ENCODE data around the gene LTO1.

Gene LTO1

DNA sequence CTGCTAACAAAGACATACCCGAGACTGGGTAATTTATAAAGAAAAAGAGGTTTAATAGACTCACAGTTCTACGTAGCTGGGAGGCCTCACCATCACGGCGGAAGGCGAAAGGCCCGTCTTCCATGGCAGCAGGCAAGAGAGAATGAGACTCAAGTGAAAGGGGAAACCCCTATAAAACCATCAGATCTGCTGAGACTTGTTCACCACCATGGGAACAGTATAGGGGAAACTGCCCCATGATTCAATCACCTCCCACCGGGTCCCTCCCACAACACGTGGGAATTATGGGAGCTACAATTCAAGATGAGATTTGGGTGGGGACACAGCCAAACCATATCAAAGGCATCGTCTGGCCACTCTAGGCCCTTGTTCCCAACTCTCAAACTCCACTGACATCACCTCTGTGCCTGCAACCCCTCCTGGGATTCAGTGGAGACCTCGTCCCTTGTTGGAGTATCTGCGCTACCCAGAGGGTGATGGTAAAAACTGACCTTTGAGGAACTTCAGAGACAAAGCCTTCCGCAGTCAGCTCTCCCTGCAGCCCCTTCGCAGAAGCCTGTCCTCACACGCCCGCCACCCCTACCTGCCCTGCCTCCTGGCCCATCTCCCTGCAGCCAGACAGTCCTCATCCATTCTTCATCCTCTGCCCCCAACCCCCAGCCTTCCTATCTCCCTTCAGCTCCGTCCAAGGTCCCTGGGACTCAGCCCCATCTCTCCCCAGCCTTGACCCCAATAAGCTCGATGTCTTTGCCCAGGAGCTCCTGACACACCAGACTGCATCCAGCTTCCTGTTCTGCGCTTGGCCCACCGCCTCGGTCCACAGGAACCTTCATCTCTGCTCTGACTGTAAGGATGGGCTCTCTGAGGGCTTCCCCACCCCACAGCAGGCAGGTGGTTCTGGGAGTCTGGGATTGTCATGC is 18.4 kb downstream of the LTO1 start:
- no peak for DNase-seq

DNA sequence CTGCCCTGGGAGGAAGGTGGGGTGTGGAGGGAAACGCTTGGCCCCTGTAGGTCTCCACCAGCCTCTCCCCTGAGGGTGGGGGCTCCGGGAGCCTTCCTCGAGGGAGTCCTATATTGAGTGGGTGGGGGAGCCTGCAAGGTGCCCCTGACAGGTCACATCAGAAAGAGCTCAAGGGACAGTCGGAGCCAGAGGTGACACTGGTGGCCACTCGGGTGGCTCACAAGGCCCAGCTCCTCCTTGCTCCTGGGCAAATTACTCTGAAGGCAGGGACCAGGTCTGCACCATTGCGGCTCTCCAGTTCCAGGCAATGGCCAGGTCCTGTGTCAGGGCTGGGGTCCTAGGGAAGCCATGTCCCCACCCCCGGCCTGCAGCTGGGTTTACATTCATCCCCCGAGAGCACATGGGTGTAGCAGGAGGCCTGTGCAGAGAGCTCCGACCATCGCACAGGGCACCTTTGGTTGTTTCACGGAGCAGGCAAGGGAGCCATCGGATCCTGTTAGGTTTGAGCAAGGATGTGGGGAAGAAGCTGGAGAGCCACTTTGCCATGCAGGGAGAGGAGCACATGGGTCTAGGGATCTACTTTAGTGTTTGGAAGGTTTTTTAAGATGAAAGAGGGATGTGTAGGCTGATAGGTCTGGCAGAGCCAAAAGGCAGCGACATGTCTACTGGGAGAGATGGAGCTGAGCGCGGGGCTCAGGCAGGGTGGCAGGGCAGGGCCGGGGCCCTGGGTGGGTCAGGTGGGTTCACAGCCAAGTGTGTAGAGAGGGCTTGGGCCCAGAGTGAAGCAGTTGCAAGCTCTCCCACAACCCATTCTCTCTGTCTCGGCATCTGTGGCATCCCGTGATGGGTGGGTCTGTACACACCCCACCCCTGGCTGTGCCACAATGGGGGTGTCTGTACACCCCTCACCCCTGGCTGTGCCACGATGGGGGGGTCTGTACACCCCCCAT is 19.4 kb downstream of the LTO1 start:
- no peak for DNase-seq

DNA sequence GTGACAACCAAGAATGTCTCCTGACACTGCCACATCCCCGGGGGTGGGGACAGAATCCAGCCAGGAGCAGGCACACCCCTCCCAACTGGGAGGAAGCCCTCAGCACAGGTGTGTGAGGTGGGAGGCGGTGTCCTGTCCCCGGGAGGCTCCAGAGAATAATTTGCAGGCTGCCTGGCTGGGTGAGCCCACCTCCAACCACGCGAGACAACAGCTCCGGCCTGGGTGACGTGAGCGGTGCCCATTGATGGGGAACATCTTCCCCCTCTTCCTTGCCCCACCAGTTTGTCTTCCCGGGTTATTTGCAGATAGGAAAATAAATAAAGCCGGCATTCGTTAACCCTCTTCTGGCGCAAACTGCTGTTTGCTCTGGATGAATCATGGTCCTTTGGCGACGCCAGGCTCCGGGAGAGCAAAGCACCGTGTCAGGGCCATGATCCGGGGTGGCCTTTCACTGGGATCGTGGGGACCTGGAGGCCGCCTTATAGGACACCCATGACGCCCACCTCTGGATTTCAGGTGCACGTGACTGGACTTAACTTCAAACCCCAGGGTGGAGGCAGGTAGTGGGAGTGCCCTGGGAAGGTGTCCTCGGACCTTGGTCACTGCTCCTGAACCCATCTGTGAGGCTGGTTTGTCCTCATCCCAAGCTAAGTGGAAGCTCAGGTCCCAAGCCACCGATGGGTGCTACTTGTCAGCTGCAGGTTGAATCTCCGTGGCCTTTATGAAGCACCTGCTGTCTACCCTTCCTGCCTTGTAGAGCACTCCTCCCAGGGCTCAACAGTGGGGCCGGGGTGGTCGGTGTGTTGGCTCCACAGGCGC is 20.3 kb downstream of the LTO1 start:
- DNase-seq, result no peak

DNA sequence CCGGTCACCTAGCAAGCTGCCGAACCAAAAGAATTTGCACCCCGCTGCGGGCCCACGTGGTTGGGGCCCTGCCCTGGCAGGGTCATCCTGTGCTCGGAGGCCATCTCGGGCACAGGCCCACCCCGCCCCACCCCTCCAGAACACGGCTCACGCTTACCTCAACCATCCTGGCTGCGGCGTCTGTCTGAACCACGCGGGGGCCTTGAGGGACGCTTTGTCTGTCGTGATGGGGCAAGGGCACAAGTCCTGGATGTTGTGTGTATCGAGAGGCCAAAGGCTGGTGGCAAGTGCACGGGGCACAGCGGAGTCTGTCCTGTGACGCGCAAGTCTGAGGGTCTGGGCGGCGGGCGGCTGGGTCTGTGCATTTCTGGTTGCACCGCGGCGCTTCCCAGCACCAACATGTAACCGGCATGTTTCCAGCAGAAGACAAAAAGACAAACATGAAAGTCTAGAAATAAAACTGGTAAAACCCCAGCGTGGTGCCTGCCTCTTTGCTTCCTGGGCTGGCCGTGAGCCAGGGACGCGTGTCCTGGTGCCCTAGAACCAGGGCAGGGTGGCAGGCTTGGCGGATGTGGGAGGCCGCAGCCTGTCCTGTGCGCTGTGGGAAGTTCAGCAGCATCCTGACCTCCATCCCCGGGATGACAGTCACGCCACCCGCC is 21.0 kb downstream of the LTO1 start:
- DNase-seq, result no peak

DNA sequence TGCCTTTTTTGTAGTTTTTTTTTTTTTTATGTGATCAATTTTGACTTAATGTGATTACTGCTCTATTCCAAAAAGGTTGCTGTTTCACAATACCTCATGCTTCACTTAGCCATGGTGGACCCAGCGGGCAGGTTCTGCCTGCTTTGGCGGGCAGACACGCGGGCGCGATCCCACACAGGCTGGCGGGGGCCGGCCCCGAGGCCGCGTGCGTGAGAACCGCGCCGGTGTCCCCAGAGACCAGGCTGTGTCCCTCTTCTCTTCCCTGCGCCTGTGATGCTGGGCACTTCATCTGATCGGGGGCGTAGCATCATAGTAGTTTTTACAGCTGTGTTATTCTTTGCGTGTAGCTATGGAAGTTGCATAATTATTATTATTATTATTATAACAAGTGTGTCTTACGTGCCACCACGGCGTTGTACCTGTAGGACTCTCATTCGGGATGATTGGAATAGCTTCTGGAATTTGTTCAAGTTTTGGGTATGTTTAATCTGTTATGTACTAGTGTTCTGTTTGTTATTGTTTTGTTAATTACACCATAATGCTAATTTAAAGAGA is 21.7 kb downstream of the LTO1 start:
- no peak for DNase-seq

DNA sequence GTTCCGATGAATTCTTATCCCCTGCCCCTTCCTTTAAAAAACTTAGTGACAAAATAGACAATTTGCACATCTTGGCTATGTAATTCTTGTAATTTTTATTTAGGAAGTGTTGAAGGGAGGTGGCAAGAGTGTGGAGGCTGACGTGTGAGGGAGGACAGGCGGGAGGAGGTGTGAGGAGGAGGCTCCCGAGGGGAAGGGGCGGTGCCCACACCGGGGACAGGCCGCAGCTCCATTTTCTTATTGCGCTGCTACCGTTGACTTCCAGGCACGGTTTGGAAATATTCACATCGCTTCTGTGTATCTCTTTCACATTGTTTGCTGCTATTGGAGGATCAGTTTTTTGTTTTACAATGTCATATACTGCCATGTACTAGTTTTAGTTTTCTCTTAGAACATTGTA is 22.2 kb downstream of the LTO1 start:
- no peak for DNase-seq

DNA sequence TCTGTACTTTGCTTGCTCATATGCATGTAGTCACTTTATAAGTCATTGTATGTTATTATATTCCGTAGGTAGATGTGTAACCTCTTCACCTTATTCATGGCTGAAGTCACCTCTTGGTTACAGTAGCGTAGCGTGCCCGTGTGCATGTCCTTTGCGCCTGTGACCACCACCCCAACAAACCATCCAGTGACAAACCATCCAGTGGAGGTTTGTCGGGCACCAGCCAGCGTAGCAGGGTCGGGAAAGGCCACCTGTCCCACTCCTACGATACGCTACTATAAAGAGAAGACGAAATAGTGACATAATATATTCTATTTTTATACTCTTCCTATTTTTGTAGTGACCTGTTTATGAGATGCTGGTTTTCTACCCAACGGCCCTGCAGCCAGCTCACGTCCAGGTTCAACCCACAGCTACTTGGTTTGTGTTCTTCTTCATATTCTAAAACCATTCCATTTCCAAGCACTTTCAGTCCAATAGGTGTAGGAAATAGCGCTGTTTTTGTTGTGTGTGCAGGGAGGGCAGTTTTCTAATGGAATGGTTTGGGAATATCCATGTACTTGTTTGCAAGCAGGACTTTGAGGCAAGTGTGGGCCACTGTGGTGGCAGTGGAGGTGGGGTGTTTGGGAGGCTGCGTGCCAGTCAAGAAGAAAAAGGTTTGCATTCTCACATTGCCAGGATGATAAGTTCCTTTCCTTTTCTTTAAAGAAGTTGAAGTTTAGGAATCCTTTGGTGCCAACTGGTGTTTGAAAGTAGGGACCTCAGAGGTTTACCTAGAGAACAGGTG is 23.1 kb downstream of the LTO1 start:
- no peak for DNase-seq

DNA sequence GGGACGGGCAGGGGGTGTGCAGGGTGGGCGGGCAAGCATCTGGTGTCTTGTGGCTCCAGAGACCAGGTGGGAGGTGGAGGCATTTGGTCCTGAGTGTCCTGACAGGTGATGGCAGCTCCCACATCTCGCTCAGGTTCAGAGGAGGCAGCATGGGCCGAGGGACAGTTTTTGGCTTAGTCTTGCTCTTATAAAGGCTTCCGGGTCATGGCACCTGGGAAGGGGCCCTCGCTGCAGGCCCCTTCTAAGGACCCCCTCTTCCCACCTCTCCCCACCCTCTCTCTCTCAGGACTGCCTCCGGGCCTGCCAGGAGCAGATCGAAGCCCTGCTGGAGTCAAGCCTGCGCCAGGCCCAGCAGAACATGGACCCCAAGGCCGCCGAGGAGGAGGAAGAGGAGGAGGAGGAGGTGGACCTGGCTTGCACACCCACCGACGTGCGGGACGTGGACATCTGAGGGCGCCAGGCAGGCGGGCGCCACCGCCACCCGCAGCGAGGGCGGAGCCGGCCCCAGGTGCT is 24.3 kb downstream of the LTO1 start:
- no peak for DNase-seq

DNA sequence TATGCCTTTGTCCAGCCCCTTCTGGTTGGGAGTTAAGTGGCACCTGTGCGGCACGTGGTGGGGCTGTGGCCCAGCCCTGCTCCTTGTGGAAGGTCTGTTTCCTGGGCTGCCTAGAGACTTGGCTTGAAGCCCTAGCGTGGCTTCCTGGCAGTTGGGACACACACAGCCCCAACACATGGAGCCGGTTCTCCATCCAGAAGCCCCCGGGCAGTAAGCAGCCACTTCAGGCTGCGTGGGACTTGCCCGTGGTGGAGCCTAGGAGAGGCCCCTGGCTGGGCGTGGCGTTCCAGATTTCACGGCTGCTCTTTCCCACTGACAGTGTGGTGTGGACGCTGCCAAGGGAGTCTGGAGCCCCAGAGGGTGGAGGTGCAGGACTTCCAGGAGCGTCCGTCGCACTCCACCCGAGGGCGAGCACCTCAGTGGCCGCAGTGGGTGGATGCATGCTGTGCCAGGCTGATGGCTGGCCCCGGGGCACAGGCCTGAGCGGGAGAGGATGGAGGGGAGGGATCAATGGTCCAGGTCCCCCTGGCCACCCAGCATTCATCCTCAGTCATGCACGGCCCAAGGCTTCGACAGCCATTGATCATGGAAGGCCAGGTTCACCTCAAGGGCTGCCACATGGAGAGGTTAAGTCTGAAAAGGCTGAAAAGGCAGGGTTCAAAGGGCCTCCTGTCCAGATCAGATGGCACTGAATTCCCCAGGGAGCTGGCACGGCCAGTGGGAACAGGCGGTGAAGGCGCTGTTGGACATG is 24.9 kb downstream of the LTO1 start:
- no peak for DNase-seq

DNA sequence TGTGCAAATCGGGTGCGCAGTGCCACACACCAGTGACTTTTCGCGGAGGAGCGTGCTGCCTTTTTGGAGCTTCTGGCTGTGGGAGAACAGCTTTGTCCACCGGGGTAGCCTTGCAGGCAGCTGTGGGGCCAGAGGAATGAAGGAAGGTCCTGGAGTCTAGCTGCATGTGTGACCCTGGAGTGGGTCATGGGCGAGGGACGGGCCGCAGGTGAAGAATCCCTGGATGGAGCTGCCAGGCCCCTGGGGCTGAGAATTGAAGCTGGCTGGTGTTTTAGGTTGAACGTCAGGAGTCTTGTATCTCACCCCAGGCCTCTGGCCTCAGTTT is 25.6 kb downstream of the LTO1 start:
- no peak for DNase-seq

DNA sequence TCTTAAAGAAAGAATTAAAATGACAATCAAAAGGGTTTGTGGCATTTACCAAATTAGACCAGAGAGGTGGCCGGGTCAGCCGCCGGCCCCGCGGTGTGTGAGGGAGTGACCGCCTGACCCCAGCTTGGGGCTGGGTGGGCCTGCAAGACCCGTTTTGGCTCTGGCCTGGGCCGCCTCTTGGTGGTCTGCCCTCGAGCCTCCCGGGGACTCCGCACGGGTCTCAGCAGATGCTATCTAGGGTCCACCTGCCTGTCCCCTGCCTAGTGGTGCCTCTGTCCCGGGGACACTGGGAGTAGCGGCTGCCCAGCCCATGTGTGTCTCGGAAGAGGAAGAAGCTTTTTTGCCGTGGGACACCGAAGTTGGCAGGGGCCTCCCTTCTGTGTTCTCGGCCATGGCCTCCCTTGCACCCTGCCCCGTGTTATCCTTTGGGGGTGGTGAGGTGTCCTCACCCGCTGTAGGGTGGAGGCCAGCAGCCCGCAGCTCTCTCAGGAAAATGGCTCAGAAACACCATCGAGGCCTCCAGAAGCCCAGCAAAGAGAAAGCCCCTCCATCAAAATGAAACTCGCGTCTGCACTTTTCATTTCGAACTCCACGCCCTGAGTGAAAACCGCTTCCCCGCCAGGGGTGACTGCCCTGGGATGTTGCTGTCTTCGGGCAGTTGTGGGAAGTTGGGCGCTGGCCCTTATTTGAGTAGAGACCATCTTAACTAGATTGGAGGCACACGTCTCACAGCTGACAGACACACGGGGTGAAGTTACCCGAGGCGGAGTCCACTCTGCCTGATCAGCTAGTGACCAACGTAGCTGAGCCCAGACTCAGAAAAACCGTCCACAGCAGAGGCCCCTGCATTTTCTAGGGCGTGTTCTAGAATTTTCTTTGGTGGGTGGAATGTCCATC is 26.2 kb downstream of the LTO1 start:
- no peak for DNase-seq

DNA sequence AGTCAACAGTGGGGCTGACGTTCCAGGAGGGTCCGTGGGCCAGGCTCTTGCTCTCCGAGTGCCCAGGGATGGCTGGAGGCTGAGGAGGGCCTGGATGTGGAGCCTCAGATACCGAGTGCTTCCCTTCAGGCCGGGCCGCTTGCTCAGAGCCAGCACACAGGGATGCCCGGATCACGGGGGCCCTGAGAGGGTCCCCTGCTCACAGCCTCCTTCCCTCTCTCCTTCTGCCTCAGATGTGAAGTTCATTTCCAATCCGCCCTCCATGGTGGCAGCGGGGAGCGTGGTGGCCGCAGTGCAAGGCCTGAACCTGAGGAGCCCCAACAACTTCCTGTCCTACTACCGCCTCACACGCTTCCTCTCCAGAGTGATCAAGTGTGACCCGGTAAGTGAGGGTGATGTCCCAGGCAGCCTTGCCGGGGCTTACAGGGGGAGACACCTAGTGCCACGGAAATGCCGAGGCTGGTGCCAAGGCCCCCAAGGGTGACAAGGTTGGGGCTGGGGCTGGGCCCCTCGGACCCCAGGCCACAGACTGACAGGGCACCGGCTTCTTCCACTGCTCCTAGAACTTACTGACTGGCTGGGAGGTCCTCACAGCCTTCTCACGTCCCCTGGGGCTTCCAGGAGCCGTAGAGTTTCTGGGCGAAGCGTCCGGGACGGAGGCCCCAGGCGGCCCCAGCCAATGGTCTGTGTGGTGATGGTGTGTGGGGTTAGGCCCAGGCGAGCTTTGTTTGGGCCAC is 27.2 kb downstream of the LTO1 start:
- DNase-seq, result no peak

DNA sequence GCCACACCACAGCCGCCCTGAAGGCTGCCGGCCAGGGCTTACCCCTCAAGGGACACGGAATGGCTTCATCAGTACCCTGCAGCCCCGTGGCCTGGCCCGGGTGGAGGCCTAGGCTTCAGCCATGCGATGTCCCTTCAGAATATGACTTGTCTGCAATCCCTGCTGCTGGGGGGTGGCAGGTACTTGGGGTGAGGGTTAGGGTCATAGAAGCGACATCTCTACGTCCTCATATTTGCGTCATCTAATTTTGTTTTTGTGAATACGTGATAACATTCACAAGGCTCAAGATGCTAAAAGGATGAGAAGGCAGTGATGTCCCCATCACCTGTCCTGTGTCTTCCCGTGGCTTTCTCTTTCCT is 27.8 kb downstream of the LTO1 start:
- no peak for DNase-seq

DNA sequence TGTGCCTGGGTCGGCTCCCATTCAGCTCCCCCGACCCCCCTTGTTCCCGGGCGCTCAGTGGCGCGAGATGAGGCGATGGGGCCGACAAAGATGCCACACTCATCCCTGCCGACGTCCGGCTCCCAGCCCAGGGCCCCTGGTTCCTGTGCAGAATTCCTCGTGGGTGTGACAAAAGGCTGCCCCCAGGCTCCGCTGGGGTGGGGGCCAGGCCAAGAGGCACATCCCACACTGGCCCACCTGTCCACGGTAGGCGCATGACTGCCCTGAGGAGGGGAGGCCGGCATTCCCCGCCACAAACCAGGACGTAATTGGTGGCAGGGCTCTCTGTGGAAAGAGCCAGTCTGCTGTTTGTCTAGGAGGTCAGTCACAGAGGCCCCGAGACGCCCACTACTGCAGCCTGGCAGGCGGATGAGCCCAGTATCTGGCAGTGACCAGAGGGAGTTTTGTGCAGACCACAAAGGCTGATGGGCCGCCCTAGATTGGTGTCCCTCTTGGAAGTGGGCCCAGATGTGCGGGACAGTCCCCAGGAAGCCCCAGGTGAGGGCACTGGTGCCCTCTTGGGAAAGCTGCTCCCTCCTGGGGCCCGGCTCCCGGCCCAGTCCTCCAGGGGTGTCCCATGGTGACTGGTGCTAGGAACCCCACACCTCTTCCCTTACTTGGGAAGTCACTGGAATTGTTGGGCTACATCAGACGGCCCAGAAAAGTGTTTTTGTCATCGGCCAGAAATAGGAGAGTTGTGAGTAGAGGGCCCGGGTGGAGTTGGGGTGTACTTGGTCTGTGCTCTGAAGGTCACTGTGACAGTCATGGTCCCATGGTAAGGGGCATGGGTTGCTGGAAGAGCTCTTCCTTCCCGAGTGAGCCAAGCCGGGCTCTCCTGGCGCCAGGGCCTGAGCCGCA is 28.4 kb downstream of the LTO1 start:
- no peak for DNase-seq

DNA sequence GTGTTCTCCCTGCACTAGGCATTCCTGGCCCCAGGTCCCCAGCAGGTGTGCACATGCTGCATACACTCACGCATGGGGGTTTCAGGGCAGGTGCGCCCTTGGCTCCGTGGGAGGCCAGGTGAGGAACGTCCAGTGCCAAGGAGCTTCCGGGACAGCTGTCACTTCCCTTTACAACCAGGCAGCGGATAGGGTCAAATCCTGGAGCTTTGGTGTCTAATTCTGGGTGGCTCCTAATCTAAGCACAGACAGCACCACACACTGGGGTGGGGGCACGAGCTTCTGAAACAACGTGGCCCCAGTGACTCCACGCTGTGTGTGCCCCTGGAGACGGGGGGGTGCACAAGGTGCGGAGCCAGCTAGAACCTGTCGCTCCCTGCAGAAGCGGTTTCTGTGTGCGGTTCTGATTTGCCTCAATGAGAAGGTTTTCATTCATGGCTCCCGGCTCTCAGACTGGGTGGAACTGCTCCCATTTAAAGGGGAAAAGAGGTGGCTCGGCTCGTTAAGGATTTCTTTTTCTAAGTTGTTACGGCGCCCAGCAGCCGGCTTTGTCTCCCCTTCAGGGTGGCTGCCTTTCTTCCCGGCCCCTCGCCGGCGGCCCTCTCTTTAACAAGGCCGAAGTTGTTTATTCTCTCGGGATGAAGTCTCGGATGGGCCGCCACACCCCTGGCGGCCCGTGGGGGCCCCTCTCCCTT is 29.2 kb downstream of the LTO1 start:
- DNase-seq, result no peak

DNA sequence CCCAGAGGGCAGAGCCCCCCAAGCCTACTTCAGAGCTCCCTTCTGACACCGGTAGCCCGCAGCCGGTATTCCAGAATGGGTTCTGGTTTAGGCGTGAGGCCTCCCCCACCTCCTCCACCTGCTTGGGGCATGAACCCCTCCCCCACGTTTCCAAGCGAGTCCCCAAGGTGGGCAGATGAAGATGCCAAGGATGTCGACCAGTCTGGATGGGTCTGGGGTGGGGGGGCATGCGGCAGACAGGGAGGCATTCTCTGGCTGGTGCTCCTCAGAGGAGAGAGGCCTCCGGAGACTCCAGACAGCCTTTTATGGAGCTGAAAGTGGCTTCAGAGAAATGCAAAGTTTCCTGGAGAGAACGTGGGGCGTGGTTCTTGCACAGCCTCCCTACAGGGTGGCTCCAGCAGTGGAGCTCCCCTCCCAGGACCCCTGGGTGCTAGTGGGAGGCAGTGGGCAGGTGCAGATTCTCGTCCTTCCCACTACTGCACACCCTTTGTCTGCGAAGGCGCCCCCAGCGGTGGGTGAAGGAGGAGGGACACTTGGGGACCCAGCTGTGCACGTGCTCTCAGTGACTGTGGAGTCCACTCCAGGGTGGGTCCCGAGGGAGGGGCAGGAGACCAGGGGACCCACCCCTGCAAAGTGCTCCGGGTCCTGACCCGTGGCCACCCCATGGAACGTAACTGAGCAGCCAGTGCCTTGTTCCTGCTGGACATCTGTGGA is 30.0 kb downstream of the LTO1 start:
- no peak for DNase-seq
